IMR-90 (cell line): ENCODE data around the gene MRTFA. TPM values are rescaled to one million over a fixed set of nuclear protein-coding genes. Genes with fewer than 3 reads are reported as not detected.

Experiments used
- ATAC-seq: fragments of 200-7000 bp; cut with Tn5 transposase; 2 replicates; pipeline ENCODE4 v1.9.1; 2020; ENCODE audit warnings: low read depth, mild to moderate bottlenecking, moderate library complexity
- BruUV-seq: library from RNA; stranded (reverse); fragments of 400-500 nt; replicated peaks from 2 replicates; lab custom pipeline; 2021; lab: Mats Ljungman, UMichigan
- CTCF ChIA-PET: fragments of 300-600 bp; formaldehyde crosslinking; extraction: SDS; loops from one replicate; lab custom pipeline; 2021; ENCODE audit warnings: antibody characterized with exemption; lab: Yijun Ruan, JAX
- POLR2A ChIA-PET: fragments of 300-600 bp; sonication (Branson Sonifier 250); formaldehyde crosslinking; loops from one replicate; lab custom pipeline; 2022; ENCODE audit warnings: antibody characterized with exemption; ENCODE audit not compliant: unreplicated experiment; lab: Charles Lee
- DNase-seq: peaks from one replicate; pipeline ENCODE4 v3.0.0; 2013
- H2AFZ ChIP-seq: replicated peaks from 2 replicates; pipeline ENCODE3; 2013; ENCODE audit warnings: low read length, mild to moderate bottlenecking; ENCODE audit not compliant: poor library complexity
- H2AK5ac ChIP-seq: 2 replicates; pipeline ENCODE4 v1.6.1; 2013; ENCODE audit warnings: low read depth, low read length, inconsistent platforms
- H2AK9ac ChIP-seq: replicated peaks from 2 replicates; pipeline ENCODE3; 2013; ENCODE audit warnings: mild to moderate bottlenecking, low read depth, low read length, moderate library complexity; ENCODE audit not compliant: poor library complexity
- H2BK120ac ChIP-seq: 2 replicates; pipeline ENCODE4 v1.6.1; 2013; ENCODE audit warnings: low read depth, low read length, inconsistent platforms
- H2BK15ac ChIP-seq: 3 replicates; pipeline ENCODE4 v1.6.1; 2013; ENCODE audit warnings: low read depth, low read length, inconsistent platforms
- H2BK20ac ChIP-seq: 2 replicates; pipeline ENCODE4 v1.6.1; 2013; ENCODE audit warnings: low read depth, mild to moderate bottlenecking, inconsistent platforms, low read length, moderate library complexity
- H2BK5ac ChIP-seq: 2 replicates; pipeline ENCODE4 v1.6.1; 2013; ENCODE audit warnings: mild to moderate bottlenecking, low read depth, low read length, inconsistent platforms; ENCODE audit not compliant: poor library complexity, severe bottlenecking
- H3K14ac ChIP-seq: replicated peaks from 2 replicates; pipeline ENCODE4 v1.6.1; 2013; ENCODE audit warnings: low read depth, low read length, inconsistent platforms
- H3K18ac ChIP-seq: 2 replicates; pipeline ENCODE4 v1.6.1; 2013; ENCODE audit warnings: low read depth, low read length, control low read depth
- H3K23ac ChIP-seq: 2 replicates; pipeline ENCODE4 v1.6.1; 2013; ENCODE audit warnings: low read depth, low read length, inconsistent platforms
- H3K27ac ChIP-seq: 2 replicates; pipeline ENCODE4 v1.5.1; 2013; ENCODE audit warnings: mild to moderate bottlenecking, control low read depth, low read length; ENCODE audit not compliant: insufficient read depth
- H3K27me3 ChIP-seq: 2 replicates; pipeline ENCODE4 v1.6.1; 2013; ENCODE audit warnings: low read length; ENCODE audit not compliant: control insufficient read depth, insufficient read depth
- H3K36me3 ChIP-seq: 2 replicates; pipeline ENCODE4 v1.6.1; 2013; ENCODE audit warnings: low read length, mixed read lengths; ENCODE audit not compliant: control insufficient read depth, insufficient read depth
- H3K4ac ChIP-seq: 2 replicates; pipeline ENCODE4 v1.6.1; 2013; ENCODE audit warnings: low read depth, low read length, inconsistent platforms
- H3K4me1 ChIP-seq: 2 replicates; pipeline ENCODE4 v1.6.1; 2013; ENCODE audit warnings: low read length, mixed read lengths; ENCODE audit not compliant: control insufficient read depth, insufficient read depth
- H3K4me2 ChIP-seq: 2 replicates; pipeline ENCODE4 v1.6.1; 2013; ENCODE audit warnings: low read depth, mild to moderate bottlenecking, control low read depth, low read length, moderate library complexity
- H3K4me3 ChIP-seq: 2 replicates; pipeline ENCODE4 v1.5.1; 2013; ENCODE audit warnings: low read depth, mild to moderate bottlenecking, control low read depth, low read length, moderate library complexity; ENCODE audit not compliant: insufficient read depth
- H3K56ac ChIP-seq: 2 replicates; pipeline ENCODE4 v1.6.1; 2013; ENCODE audit warnings: low read length, inconsistent platforms; ENCODE audit not compliant: insufficient read depth; ENCODE audit errors: extremely low read depth
- H3K79me1 ChIP-seq, 2 experiments: 2 replicates each; pipeline ENCODE4 v1.6.1; 2013; ENCODE audit warnings: low read length in 2 of 2, inconsistent platforms in 1 of 2, low read depth in 1 of 2
- H3K9ac ChIP-seq: 2 replicates; pipeline ENCODE4 v1.6.1; 2013; ENCODE audit warnings: low read depth, low read length, control low read depth
- H3K9me1 ChIP-seq: 2 replicates; pipeline ENCODE4 v1.6.1; 2013; ENCODE audit warnings: low read length, inconsistent platforms; ENCODE audit not compliant: insufficient read depth
- H3K9me3 ChIP-seq: 2 replicates; pipeline ENCODE4 v1.6.1; 2013; ENCODE audit warnings: low read length; ENCODE audit not compliant: control insufficient read depth, insufficient read depth
- H4K20me1 ChIP-seq: 2 replicates; pipeline ENCODE4 v1.6.1; 2013; ENCODE audit warnings: low read length, inconsistent platforms; ENCODE audit not compliant: insufficient read depth
- H4K5ac ChIP-seq: 2 replicates; pipeline ENCODE4 v1.6.1; 2013; ENCODE audit warnings: mild to moderate bottlenecking, low read depth, low read length, control low read depth
- H4K8ac ChIP-seq, 2 experiments: 2 replicates each; pipeline ENCODE4 v1.6.1; 2013; ENCODE audit warnings: low read depth in 2 of 2, low read length in 2 of 2, control low read depth in 1 of 2, inconsistent platforms in 1 of 2
- H4K91ac ChIP-seq: 2 replicates; pipeline ENCODE4 v1.6.1; 2013; ENCODE audit warnings: low read depth, low read length, inconsistent platforms; ENCODE audit not compliant: insufficient read depth
- CTCF ChIP-seq: conservative IDR thresholded peaks from 2 replicates; pipeline ENCODE4 v1.5.1; 2012; ENCODE audit warnings: mild to moderate bottlenecking, low read depth, low read length, improper control_type of control experiment
- ELK1 ChIP-seq: fragments of 150-350 bp; IDR thresholded peaks from 2 replicates; pipeline ENCODE4 v1.6.1; 2016; ENCODE audit warnings: low read depth, mild to moderate bottlenecking, low read length, moderate library complexity, borderline replicate concordance
- FOS ChIP-seq: fragments of 150-350 bp; IDR thresholded peaks from 2 replicates; pipeline ENCODE4 v1.6.1; 2016; ENCODE audit warnings: low read depth, low read length
- MXI1 ChIP-seq: IDR thresholded peaks from 2 replicates; pipeline ENCODE4 v1.6.1; 2012; ENCODE audit warnings: low read depth, mild to moderate bottlenecking, low read length, moderate library complexity, borderline replicate concordance
- POLR2A ChIP-seq: IDR thresholded peaks from 2 replicates; pipeline ENCODE4 v1.6.1; 2012; ENCODE audit warnings: mild to moderate bottlenecking, low read depth, low read length
- RFX5 ChIP-seq: IDR thresholded peaks from 2 replicates; pipeline ENCODE4 v1.8.0; 2012; ENCODE audit warnings: low read depth, mild to moderate bottlenecking, low read length, moderate library complexity
- SMC3 ChIP-seq: fragments of 150-350 bp; IDR thresholded peaks from 2 replicates; pipeline ENCODE4 v1.6.1; 2016; ENCODE audit warnings: low read depth, mild to moderate bottlenecking, antibody characterized with exemption, low read length, moderate library complexity
- WGBS, 2 experiments: methylation state at CpG; one replicate each; pipeline versions ENCODE4 v1.1.5 to v1.1.7; 2013; ENCODE audit warnings: missing lambda C conversion rate in 2 of 2; ENCODE audit not compliant: insufficient read length in 1 of 2; ENCODE audit errors: extremely low coverage in 2 of 2; 5-methylcytosine and 5-hydroxymethylcytosine counted together
- dilution Hi-C: fragments of 300-500 bp; cut with HindIII; formaldehyde crosslinking; loops from one replicate; pipeline ENCODE4 v1.14.3; 2018; ENCODE audit warnings: low sequenced_read_pairs; ENCODE audit not compliant: unreplicated experiment
- in situ Hi-C: fragments of 300-500 bp; cut with MboI; formaldehyde crosslinking; loops from 3 replicates; pipeline ENCODE4 v1.14.3; 2019; ENCODE audit warnings: low sequenced_read_pairs, inconsistent platforms, mixed read lengths
- intact Hi-C: fragments of 100-400 bp; cut with micrococcal nuclease; formaldehyde crosslinking; loops from 2 replicates; pipeline ENCODE4 v1.10.0; 2022
- polyA plus RNA-seq, 3 experiments: library from polyadenylated mRNA; depleted of rRNA; stranded (reverse); fragments of >200 nt; gene quantifications; 2 replicates each; pipeline ENCODE4 v1.2.3, GENCODE V29; 2012; ENCODE audit warnings: low replicate concordance in 1 of 3
- total RNA-seq: library from RNA; depleted of rRNA; stranded (reverse); fragments of >200 nt; gene quantifications from 2 replicates; pipeline ENCODE4 v1.2.3, GENCODE V29; 2012

The MRTFA gene
- total and polyA plus RNA-seq, 2 of the 4 experiments (the other 2 are of a cell fraction) = 12.5 to 17.2 TPM

- ATAC-seq (no peak), DNase-seq (no peak)
- H3K4ac ChIP-seq = no peak overlapping the region
- no TSS peak for BruUV-seq
- no peaks in the 10 kb centered on the region for H3K36me3 ChIP-seq
- no peak overlapping the region for H3K23ac ChIP-seq
- no peak overlapping the region for H2BK15ac ChIP-seq
- H3K9ac ChIP-seq = no peak overlapping the region
- no peak overlapping the region for H2BK20ac ChIP-seq
- H3K9me1 ChIP-seq = peaks cover 38% of the 10 kb centered on the region
- H3K18ac ChIP-seq = no peak overlapping the region
- no peak overlapping the region for H3K4me3 ChIP-seq
- intact Hi-C loops = no loop called here
- H2BK5ac ChIP-seq = no peak overlapping the region
- ChIA-PET POLR2A (no interaction called here), CTCF (no interaction called here)
- no peak overlapping the region for H3K27ac ChIP-seq
- no peak overlapping the region for H2AK5ac ChIP-seq
- peaks cover 63 to 93% of the 10 kb centered on the region in 2 experiments for H3K79me1 ChIP-seq
- dilution Hi-C loops = no loop called here
- no peak for TF ChIP-seq CTCF
- TF ChIP-seq ELK1 = no peak
- no peak for TF ChIP-seq RFX5
- no peak for TF ChIP-seq FOS
- no peak for TF ChIP-seq MXI1
- TF ChIP-seq POLR2A = no peak
- TF ChIP-seq SMC3 = no peak
- peaks cover 36% of the 10 kb centered on the region; the same call in 1 of the 2 replicates for H4K20me1 ChIP-seq
- in situ Hi-C loops = no loop called here
- no peak overlapping the region for H3K4me2 ChIP-seq
- H2AFZ ChIP-seq = no peak overlapping the region
- no peaks in the 10 kb centered on the region for H3K27me3 ChIP-seq
- no peak overlapping the region for H2AK9ac ChIP-seq
- 100% methylated on average over 1 of the region's 3 CpGs; no CpG with 5 or more reads in 1 of the 2 experiments for WGBS, 2 experiments
- peaks cover 24% of the 10 kb centered on the region for H3K4me1 ChIP-seq
- H3K9me3 ChIP-seq = no peaks in the 10 kb centered on the region
- H4K5ac ChIP-seq = no peak overlapping the region
- H2BK120ac ChIP-seq = no peak overlapping the region
- H3K14ac ChIP-seq = no peak overlapping the region
- no peak overlapping the region for H3K56ac ChIP-seq
- no peak overlapping the region for H4K91ac ChIP-seq
- H4K8ac ChIP-seq = no peak overlapping the region
Measured at GRCh38 chr22:40450616-40451015, 185.9 kb downstream of the MRTFA start.
